ENCODE results near the gene SUGP2.

Gene SUGP2

DNA sequence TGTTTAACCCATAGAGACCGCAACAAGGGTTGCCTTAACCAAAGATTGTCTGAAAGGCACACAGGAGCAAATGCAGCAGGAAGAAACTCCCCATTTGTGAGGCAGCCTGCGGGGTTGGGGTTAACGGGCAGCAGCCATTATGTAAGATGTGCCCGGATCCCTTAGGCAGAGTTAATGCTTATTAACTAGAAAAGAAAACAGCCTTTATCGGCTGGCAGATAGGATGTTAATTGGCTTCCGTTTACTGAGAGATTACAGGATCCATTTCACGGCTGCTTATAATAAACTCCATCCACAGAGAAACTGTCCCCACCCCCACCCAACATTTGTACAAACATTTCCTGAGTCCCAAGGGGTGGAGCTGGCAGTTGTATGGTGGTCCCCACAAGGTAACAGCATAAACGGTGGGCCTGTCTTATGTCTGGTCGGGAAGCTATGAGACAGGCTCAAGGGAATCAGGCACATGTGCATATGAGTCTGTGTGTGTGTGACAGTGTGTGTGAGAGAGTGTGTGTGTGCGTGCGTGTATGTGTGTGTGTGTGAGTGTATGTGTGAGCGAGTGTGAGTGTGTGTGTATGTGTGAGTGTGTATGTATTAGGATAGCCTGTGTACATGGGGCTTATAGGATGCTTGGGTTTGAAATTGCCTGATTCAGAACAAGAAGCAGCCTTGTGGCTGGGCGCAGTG, 41.0 kb upstream of the SUGP2 start:
- TF ChIP-seq, protein P1, sequence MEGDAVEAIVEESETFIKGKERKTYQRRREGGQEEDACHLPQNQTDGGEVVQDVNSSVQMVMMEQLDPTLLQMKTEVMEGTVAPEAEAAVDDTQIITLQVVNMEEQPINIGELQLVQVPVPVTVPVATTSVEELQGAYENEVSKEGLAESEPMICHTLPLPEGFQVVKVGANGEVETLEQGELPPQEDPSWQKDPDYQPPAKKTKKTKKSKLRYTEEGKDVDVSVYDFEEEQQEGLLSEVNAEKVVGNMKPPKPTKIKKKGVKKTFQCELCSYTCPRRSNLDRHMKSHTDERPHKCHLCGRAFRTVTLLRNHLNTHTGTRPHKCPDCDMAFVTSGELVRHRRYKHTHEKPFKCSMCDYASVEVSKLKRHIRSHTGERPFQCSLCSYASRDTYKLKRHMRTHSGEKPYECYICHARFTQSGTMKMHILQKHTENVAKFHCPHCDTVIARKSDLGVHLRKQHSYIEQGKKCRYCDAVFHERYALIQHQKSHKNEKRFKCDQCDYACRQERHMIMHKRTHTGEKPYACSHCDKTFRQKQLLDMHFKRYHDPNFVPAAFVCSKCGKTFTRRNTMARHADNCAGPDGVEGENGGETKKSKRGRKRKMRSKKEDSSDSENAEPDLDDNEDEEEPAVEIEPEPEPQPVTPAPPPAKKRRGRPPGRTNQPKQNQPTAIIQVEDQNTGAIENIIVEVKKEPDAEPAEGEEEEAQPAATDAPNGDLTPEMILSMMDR (IDR thresholded peaks at IDR 0.05; ENCODE audit: low read depth, low read length) = no peak
- no peak overlapping the region for H3K4me3 ChIP-seq (ENCODE audit: low read depth, low read length)

DNA sequence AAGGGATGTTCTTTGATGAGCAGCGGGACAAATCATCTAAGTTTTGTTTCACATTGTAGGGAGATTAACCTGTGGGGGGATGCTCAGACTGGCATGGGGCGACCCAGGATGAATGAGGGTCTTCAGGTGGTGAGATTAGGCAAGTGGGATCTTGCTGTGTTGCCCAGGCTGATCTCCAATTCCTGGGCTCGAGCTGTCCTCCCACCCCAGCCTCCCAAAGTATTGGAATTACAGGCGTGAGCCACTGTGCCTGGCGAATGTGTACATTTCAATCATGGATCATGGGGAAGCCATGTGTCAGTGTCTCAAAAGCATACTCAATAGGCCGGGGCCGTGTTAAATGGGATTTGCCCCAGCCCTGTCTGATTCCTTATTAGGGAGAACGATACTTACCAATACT, 38.6 kb upstream of the SUGP2 start:
- TF ChIP-seq, protein P1 (IDR thresholded peaks at IDR 0.05; ENCODE audit: low read depth, low read length) = no peak
- H3K4me3 ChIP-seq (ENCODE audit: low read depth, low read length) = no peak overlapping the region

DNA sequence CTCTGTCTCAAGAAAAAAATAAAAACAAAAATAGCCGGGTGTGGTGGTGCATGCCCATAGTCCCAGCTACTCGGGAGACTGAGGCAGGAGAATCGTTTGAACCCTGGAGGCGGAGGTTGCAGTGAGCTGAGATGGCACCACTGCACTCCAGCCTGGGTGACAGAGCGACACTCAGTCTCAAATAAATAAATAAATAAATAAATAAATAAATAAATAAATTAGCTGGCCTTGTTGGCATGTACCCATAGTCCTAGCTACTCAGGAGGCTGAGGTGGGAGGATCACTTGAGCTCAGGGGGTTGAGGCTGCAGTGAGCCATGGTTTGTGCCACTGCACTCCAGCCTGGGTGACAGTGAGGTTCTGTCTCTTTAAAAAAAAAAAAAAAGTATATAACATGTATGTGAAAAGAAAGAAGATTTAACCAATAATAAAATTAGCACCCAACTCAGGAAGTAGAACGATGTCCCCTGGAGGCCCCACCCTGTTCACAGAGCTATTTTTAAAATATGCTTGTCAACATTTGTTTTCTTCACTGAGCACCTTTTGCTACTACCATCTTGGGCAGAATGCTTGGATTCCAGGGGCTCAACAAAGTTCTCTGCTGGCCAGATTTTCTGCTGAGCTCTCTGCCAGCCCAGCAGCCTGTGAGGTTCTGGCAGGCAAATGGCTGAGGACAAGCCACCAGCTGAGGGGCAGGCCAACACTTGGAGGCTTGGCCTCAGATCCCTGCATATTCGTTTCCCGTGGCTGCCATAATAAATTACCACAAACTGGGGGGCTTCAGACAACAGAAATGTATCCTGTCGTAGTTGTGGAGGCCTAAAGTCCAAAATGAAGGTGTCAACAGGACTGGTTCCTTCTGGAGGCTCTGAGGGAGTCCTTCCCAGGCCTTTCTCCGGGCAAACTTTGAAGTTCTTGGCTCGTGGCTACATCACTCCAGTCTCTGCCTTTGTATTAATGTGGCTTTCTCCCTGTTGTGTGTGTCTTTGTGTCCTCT, 35.6 kb upstream of the SUGP2 start:
- TF ChIP-seq, protein P1 (IDR thresholded peaks at IDR 0.05; ENCODE audit: low read depth, low read length) = no peak
- H3K4me3 ChIP-seq (ENCODE audit: low read depth, low read length) = no peak overlapping the region

DNA sequence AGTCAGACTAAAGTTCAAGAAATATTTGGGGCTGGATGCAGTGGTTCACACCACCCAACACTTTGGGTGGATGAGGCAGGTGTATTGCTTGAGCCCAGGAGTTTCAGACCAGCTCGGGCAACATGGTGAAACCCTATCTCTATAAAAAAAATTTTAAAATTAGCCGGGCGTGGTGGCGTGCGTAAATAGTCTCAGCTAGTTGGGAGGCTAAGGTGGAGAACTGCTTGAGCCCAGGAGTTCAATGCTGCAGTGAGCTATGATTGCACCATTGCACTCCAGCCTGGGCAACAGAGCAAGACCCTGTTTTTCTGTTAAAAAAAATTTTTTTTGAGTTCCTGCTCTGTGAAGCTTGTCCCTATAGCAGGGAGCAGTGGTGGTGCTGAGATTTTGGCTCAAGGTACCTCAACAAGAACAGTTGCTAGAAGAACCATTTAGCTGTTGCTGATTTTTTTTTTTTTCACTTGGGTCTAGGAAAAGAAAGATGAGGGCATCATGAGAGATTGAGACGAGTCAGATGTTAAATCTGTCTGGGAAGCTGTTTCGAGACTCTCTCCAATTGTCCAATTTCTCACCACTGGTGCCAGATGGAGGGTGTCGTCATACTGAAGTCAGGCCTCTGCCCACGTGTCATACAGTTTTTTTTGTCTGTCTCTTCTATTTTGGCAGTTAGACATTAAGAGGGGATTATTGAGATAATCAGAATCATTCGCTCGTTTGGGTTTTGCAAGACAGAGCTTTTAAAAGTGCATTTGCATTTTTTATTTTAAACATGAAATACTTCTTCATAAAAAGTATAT, 34.2 kb upstream of the SUGP2 start:
- TF ChIP-seq, protein P1 (IDR thresholded peaks at IDR 0.05; ENCODE audit: low read depth, low read length) = no peak
- no peak overlapping the region for H3K4me3 ChIP-seq (ENCODE audit: low read depth, low read length)

DNA sequence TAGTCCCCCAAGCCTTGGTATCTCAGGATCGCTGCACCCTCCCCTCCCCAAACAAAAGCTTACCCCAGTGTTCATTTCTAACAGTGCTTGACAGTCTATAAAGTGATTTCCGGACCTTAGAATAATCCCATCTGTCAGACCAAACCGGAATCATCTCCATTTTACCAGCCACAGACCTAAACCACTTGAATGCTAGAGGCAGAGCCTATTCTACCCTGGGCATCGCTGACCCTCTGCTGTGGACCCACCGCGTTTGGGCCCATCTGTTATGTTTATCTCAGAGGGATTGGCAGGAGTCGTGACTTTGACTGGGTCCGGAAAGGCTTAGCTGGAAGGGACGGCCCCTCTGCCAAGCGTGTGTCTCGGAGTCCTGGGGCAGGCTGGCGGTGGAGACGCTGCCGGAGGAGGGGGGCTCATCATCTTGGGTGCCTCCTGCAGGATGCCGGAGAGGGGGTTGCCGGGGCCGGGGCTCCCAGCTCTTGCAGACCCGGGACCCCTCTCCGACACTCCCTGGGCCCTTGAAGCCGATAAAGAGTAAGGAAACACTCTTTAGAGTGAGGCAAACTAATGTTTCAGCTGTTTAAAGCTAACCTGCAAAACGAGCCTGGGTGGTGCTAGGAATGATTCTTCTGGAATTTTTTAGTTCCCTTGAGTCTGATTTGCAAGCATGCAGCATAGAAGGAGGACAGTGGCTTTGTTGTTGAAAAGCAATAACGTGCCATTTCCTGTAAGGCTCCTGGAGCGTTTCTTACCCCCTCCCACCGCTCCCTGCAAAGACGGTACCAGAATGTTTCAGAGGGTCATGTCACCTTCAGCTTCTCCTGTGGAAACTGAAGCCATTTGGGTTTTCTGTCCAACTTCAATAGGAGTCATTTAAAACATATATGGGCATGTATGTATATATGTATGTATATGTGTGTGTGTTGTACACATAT, 31.8 kb upstream of the SUGP2 start:
- TF ChIP-seq, protein P1 (IDR thresholded peaks at IDR 0.05; ENCODE audit: low read depth, low read length) = no peak
- peak overlapping the region; percentile 76 for H3K4me3 ChIP-seq (ENCODE audit: low read depth, low read length)

DNA sequence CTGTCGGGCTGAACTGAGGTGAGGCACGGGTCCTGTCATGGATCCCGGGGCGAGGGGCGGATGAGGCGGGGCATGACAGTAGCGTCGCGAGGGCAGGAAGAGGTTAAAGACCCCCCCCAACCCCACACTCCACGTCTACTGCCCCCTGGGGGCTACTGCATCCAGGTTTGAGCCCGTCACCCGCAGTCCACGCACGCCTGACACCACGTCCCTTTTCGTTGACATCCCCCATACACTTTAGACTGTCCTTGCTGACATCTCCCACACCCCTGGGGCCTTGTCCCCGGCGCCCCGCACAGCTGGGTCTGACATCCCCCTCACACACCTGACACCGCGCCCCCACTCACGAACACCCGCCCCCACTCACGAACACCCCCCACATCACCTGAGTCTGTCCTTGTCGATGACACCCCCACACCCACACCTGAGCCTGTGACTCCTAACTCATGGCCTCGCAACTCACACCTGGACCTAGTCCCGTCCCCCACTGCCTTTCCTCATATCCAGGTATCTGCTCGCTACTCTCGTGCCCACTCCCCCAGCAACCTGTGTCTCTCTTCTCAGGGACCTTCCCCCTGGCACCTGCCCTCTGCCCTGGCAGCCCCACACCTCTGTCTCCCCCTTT, 30.9 kb upstream of the SUGP2 start:
- TF ChIP-seq, protein P1 (IDR thresholded peaks at IDR 0.05; ENCODE audit: low read depth, low read length) = 0 out of 2 replicates have a peak, but pooled peaks have one; percentile 9
- peak overlapping the region; percentile 76 for H3K4me3 ChIP-seq (ENCODE audit: low read depth, low read length)
